AG04450 (cell line): ENCODE results near the gene FOXD1. TPM values are rescaled to one million over a fixed set of nuclear protein-coding genes. Genes with fewer than 3 reads are reported as not detected.
A peak's percentile ranks its signal among the peaks of the same experiment; 100 is the strongest.

Experiments used
- CTCF ChIA-PET: fragments of 300-600, 350-600 bp; formaldehyde crosslinking; extraction: SDS; loops from one replicate; lab custom pipeline; 2022; ENCODE audit warnings: antibody characterized with exemption, inconsistent platforms; lab: Charles Lee
- POLR2A ChIA-PET: fragments of 350-600 bp; formaldehyde crosslinking; extraction: SDS; loops from one replicate; lab custom pipeline; 2021; ENCODE audit warnings: antibody characterized with exemption, inconsistent platforms; lab: Yijun Ruan, JAX
- DNase-seq: peaks from one replicate; pipeline ENCODE4 v3.0.0-alpha.2; 2011; ENCODE audit warnings: low read depth, low spot score
- H3K27ac ChIP-seq: one replicate; pipeline ENCODE4 v1.5.1; 2012; ENCODE audit warnings: low read depth, low read length, control low read depth
- H3K27me3 ChIP-seq: one replicate; pipeline ENCODE4 v1.6.0; 2012; ENCODE audit warnings: low read length; ENCODE audit not compliant: control insufficient read depth, insufficient read depth
- H3K4me3 ChIP-seq: 2 replicates; pipeline ENCODE4 v1.5.1; 2011; ENCODE audit warnings: mild to moderate bottlenecking, low read depth, low read length, control low read depth
- H3K9me3 ChIP-seq: 2 replicates; pipeline ENCODE4 v1.5.1; 2012; ENCODE audit warnings: low read length; ENCODE audit not compliant: control insufficient read depth, insufficient read depth
- polyA plus RNA-seq: library from polyadenylated mRNA; depleted of rRNA; stranded (reverse); fragments of >200 nt; gene quantifications from 2 replicates; pipeline ENCODE4 v1.2.3, GENCODE V29; 2011
- TF ChIP-seq, protein P1 (sequence below): IDR thresholded peaks from 2 replicates; pipeline ENCODE4 v1.5.1; 2011; ENCODE audit warnings: low read depth, low read length, control low read depth, inconsistent platforms

Gene FOXD1
- polyA plus RNA-seq, 1 experiment, result 8.4 TPM

DNA sequence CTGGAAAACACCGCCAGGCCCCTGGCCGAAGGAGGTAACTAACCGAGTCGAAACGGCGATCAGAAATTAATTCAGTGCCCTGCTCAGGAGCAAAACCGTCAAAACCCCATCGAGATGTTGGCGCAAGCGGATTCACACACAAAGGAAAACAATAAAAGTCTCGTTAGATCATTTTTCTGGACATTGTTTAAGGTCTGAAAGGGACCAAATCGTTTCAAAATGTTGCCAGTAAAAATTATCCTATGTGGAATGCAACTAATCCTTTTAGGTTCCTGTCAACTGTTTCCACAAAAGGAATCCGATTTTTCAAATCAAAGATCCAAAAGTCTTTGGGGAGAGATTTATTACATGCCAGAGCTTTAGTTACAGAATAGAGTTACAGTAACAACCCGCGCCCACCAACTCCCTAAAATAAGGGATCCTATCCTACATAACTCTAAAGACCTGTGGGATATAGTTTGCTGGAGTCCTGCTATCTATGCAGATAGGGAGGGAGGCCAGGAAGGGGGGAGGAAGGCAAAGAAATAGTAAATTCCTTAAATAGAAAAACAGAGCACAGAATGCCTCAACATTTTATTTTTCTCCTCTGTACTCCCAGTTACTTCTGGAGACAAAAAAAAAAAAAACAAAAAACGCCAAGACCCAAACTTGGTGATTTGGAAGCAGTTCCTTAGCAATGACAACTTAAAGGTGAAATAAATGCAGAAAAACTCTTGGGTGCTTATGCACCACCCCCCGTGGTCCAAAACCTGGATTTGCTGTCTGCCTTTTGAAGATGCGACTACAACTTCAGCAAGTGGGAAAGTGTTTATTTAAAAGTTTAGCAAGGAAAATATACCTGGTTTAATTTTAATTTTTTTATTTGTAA, 10.6 kb downstream of the FOXD1 start:
- DNase-seq, result no peak
- TF ChIP-seq, protein P1, sequence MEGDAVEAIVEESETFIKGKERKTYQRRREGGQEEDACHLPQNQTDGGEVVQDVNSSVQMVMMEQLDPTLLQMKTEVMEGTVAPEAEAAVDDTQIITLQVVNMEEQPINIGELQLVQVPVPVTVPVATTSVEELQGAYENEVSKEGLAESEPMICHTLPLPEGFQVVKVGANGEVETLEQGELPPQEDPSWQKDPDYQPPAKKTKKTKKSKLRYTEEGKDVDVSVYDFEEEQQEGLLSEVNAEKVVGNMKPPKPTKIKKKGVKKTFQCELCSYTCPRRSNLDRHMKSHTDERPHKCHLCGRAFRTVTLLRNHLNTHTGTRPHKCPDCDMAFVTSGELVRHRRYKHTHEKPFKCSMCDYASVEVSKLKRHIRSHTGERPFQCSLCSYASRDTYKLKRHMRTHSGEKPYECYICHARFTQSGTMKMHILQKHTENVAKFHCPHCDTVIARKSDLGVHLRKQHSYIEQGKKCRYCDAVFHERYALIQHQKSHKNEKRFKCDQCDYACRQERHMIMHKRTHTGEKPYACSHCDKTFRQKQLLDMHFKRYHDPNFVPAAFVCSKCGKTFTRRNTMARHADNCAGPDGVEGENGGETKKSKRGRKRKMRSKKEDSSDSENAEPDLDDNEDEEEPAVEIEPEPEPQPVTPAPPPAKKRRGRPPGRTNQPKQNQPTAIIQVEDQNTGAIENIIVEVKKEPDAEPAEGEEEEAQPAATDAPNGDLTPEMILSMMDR, result no peak
- ChIA-PET CTCF (interaction anchor here (0.8 to 1.2 kb wide), 2 partner anchors 13 to 222 kb away, joined by 3 read pairs; no protein-coding TSS in a partner anchor), POLR2A (interaction anchor here (1.2 to 1.3 kb wide), 2 partner anchors 11 to 18 kb away, joined by 5 to 6 read pairs; partner anchors contain the start of gene FOXD1)
- Histone ChIP-seq H3K27me3 (no peaks in the 10 kb centered on the region), H3K4me3 (peak overlapping the region; percentile 41), H3K9me3 (peaks cover 6% of the 10 kb centered on the region; the same call in 1 of the 2 replicates), H3K27ac (peak overlapping the region; percentile 86)

DNA sequence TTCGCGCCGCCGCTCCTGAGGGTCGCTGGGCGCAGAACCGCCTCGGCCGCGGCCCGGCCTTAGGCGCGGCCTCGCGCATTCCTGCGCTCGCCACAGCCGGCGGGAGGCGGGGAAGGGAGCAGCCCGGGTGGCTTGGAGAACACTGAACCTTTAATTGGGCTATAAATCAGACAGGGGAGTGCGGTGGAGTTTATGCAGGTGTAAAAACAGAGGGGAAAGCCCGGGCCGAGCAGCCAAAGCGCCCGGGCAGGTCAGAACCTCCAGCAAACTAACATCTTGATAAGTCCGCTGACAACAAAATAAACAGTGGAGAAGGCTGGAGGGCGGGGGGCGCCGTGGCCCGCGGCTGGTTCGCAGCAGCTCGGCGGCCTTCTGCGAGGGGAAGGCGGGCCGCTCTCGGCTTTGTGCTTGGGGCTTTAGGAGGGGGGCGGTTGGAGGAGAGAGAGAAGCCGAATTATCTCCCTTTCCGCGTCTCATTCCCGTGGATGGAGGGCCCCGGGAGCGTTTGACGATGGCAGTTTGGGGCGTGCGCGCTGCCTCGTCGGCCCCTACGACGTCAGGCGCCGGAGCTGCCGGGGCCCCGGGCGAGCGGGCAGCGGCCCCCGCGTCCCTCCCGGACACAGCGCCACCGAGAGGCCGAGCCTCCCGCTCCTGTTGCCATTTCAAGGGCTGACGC, 11.3 kb downstream of the FOXD1 start:
- Histone ChIP-seq H3K4me3 (peak overlapping the region; percentile 41), H3K27ac (peak overlapping the region; percentile 86), H3K9me3 (peaks cover 6% of the 10 kb centered on the region; the same call in 1 of the 2 replicates), H3K27me3 (no peaks in the 10 kb centered on the region)
- POLR2A ChIA-PET, result interaction anchor here (1.2 to 1.3 kb wide), 2 partner anchors 11 to 18 kb away, joined by 5 to 6 read pairs; partner anchors contain the start of gene FOXD1
- TF ChIP-seq, protein P1, result peak; percentile 45
- DNase-seq, result no peak
- CTCF ChIA-PET, result no interaction called here

DNA sequence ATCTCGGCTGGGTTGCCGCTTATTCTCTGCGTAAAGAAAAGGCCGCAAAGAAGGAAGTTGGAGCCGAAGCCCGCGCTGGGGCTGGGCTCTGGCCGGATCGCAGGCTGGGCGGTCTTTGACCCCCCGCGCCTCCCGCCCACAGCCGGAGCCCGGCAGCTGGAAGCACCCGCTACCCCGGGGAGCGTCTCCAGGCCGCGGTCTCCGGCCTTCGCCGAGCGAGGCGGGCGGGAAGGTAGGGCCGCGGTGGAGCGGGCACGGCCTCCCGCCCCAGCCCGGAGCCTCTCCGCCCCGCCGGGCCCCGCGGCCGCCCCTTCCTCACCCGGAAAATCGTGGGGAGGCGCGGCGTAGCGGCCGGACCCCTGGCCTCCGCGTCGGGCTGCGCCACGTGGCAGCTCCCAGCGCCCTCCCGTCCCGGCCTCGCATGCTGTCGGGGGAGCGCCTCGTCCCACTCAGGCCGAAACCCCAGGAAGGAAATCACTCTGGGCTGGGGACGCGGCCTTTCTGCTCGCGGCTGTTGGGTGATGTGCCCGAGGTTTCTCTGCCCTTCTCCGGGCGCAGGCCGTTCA, 12.0 kb downstream of the FOXD1 start:
- ChIA-PET POLR2A (interaction anchor here (0.6 to 1.3 kb wide), 4 partner anchors 8 to 17 kb away, joined by 4 to 10 read pairs (median 6); partner anchors contain the start of gene FOXD1), CTCF (no interaction called here)
- no peaks in the 10 kb centered on the region for H3K27me3 ChIP-seq
- H3K27ac ChIP-seq, result peak overlapping the region; percentile 86
- peak overlapping the region; percentile 41 for H3K4me3 ChIP-seq
- DNase-seq, result no peak
- H3K9me3 ChIP-seq, result peaks cover 6% of the 10 kb centered on the region; the same call in 1 of the 2 replicates
- TF ChIP-seq, protein P1, result no peak

DNA sequence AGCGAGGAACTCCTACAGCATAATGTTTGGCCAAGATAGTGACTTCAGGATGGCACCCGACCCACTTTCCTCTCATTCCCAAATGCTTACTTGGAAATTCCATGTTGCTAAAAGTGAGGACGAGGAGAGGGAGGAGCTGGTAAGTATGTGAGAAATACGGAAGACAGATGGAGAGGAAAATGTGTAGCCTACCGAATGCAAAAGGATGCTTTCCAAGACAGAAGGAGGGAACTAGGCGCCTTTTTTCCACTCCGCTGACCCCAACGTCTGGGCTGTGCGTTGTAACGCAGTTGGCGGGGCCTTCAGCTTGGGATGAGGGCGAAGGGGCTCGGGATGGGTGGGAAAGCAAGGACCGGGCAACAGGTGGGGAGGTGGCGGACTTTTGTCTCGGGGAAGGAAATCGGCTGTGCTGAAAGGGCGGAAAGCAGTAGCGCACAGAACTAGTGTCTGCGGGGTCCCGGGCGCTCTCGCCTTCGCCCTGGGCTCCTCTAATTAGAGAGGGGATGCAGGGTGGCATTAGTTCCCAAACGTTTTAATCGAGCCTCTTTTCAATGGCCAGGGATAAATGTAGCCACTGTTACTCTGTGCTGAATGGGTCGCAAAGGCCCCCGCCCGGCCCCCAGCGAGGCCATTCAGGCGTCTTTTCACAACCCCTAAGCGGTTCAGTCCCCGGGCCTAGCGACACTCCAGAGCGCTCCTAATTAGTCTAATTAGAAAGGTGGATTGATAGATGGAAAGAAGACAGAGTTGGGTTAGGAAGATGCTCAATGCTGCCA, 12.6 kb downstream of the FOXD1 start:
- TF ChIP-seq, protein P1, result no peak
- H3K27me3 ChIP-seq, result no peaks in the 10 kb centered on the region
- peak overlapping the region; percentile 41 for H3K4me3 ChIP-seq
- no peak for DNase-seq
- POLR2A ChIA-PET, result interaction anchor here (0.6 kb wide), 2 partner anchors 8 to 15 kb away, joined by 4 to 10 read pairs; no protein-coding TSS in a partner anchor
- peak overlapping the region; percentile 52 for H3K27ac ChIP-seq
- CTCF ChIA-PET, result interaction anchor here (0.6 to 1.2 kb wide), 2 partner anchors 10 to 11 kb away, joined by 3 read pairs; no protein-coding TSS in a partner anchor
- H3K9me3 ChIP-seq, result peaks cover 6% of the 10 kb centered on the region; the same call in 1 of the 2 replicates
